HCT116 (cell line): ENCODE measurements around the gene SPATA7. TPM values are rescaled to one million over a fixed set of nuclear protein-coding genes. Genes with fewer than 3 reads are reported as not detected.

Experiments used
- ATAC-seq: fragments of 200-7000 bp; cut with Tn5 transposase; 2 replicates; pipeline ENCODE4 v1.9.1; 2020; ENCODE audit warnings: mild to moderate bottlenecking, moderate library complexity
- BruUV-seq: library from RNA; stranded (reverse); fragments of 400-500 nt; replicated peaks from 2 replicates; lab custom pipeline; 2021; lab: Mats Ljungman, UMichigan
- CTCF ChIA-PET: fragments of 300-600 bp; sonication (Branson Sonifier 250); formaldehyde crosslinking; loops from one replicate; lab custom pipeline; 2021; ENCODE audit warnings: antibody characterized with exemption; lab: Charles Lee
- POLR2A ChIA-PET: fragments of 300-600, 350-600 bp; sonication (Branson Sonifier 250); formaldehyde crosslinking; loops from one replicate; lab custom pipeline; 2021; ENCODE audit warnings: antibody characterized with exemption; lab: Charles Lee
- RAD21 ChIA-PET, 2 experiments: fragments of 300-600 bp; sonication (Branson Sonifier 250); formaldehyde crosslinking; loops; one replicate each; lab custom pipeline; 2023; ENCODE audit warnings: low total read pairs in 2 of 2; ENCODE audit not compliant: uncharacterized antibody in 2 of 2, unreplicated experiment in 2 of 2, low non-redundant PET in 1 of 2; lab: Charles Lee
- DNase-seq: peaks from one replicate; pipeline ENCODE4 v3.0.0-alpha.2; 2010; ENCODE audit warnings: low read depth, low spot score
- H2AFZ ChIP-seq: fragments of 200-600 bp; shearing (Covaris generic), sonication (generic); 2 replicates; pipeline ENCODE4 v1.6.1; 2017; ENCODE audit warnings: low read depth, mixed run types, mixed read lengths, antibody characterized with exemption, low read length; ENCODE audit not compliant: poor library complexity, severe bottlenecking
- H3K27ac ChIP-seq: 2 replicates; pipeline ENCODE4 v1.5.1; 2012; ENCODE audit warnings: low read depth, low read length
- H3K27me3 ChIP-seq: fragments of 200-600 bp; sonication (generic); 2 replicates; pipeline ENCODE4 v1.6.1; 2016; ENCODE audit warnings: mixed run types, low read length, mixed read lengths; ENCODE audit not compliant: insufficient read depth
- H3K36me3 ChIP-seq, 2 experiments: fragments of 200-500 bp in 1 of 2; fragments of 200-600 bp in 1 of 2; sonication (Bioruptor generic) in 1 of 2; sonication (generic) in 1 of 2; 2 replicates each; pipeline versions ENCODE4 v1.5.1 to v1.6.1; 2014 to 2016; ENCODE audit warnings: low read length in 2 of 2, inconsistent platforms in 1 of 2, mixed read lengths in 1 of 2, mixed run types in 1 of 2; ENCODE audit not compliant: insufficient read depth in 2 of 2, control insufficient read depth in 1 of 2
- H3K4me1 ChIP-seq, 2 experiments: fragments of 200-600 bp in 1 of 2; sonication (generic) in 1 of 2; 2 replicates each; pipeline versions ENCODE4 v1.5.1 to v1.6.1; 2012 to 2017; ENCODE audit warnings: low read length in 2 of 2, inconsistent platforms in 1 of 2, mild to moderate bottlenecking in 1 of 2, mixed read lengths in 1 of 2, mixed run types in 1 of 2, moderate library complexity in 1 of 2; ENCODE audit not compliant: insufficient read depth in 2 of 2, control insufficient read depth in 1 of 2
- H3K4me2 ChIP-seq: fragments of 200-600 bp; sonication (generic); 2 replicates; pipeline ENCODE4 v1.6.1; 2017; ENCODE audit warnings: mixed run types, low read length, mixed read lengths
- H3K4me3 ChIP-seq, 2 experiments: fragments of 200-600 bp in 1 of 2; sonication (generic) in 1 of 2; replicated peaks in 1 of 2; 2 replicates each; pipeline ENCODE4 v1.5.1; 2011 to 2016; ENCODE audit warnings: low read length in 2 of 2, control low read depth in 1 of 2, low read depth in 1 of 2, mild to moderate bottlenecking in 1 of 2, mixed read lengths in 1 of 2, mixed run types in 1 of 2
- H3K79me2 ChIP-seq: fragments of 200-600 bp; sonication (generic); 2 replicates; pipeline ENCODE4 v1.6.1; 2017; ENCODE audit warnings: mild to moderate bottlenecking, mixed run types, low read length, moderate library complexity, mixed read lengths; ENCODE audit not compliant: insufficient read depth
- H3K9ac ChIP-seq: fragments of 200-600 bp; sonication (generic); 2 replicates; pipeline ENCODE4 v1.6.1; 2016; ENCODE audit warnings: low read length, mixed read lengths
- H3K9me2 ChIP-seq: fragments of 200-600 bp; sonication (generic), shearing (Covaris generic); 2 replicates; pipeline ENCODE4 v1.6.1; 2017; ENCODE audit warnings: mixed run types, mild to moderate bottlenecking, moderate library complexity; ENCODE audit not compliant: insufficient read depth
- H3K9me3 ChIP-seq, 2 experiments: fragments of 200-500 bp in 1 of 2; fragments of 200-600 bp in 1 of 2; sonication (Bioruptor generic) in 1 of 2; sonication (generic) in 1 of 2; 2 replicates each; pipeline ENCODE4 v1.6.1; 2014 to 2017; ENCODE audit warnings: low read length in 2 of 2, mixed read lengths in 2 of 2, inconsistent platforms in 1 of 2, low read depth in 1 of 2, mild to moderate bottlenecking in 1 of 2, mixed run types in 1 of 2, moderate library complexity in 1 of 2; ENCODE audit not compliant: control insufficient read depth in 1 of 2, insufficient read depth in 1 of 2
- H4K20me1 ChIP-seq: fragments of 200-600 bp; sonication (generic), shearing (Covaris generic); 2 replicates; pipeline ENCODE4 v1.6.1; 2017; ENCODE audit warnings: mixed run types, mild to moderate bottlenecking, moderate library complexity; ENCODE audit not compliant: insufficient read depth
- ELF1 ChIP-seq: IDR thresholded peaks from 2 replicates; pipeline ENCODE4 v1.6.1; 2012; ENCODE audit warnings: low read depth, borderline replicate concordance
- EZH2 ChIP-seq: fragments of 200-600 bp; sonication (generic); IDR thresholded peaks from 2 replicates; pipeline ENCODE4 v1.6.1; 2017; ENCODE audit warnings: antibody characterized with exemption, mixed run types
- FOSL1 ChIP-seq: IDR thresholded peaks from 2 replicates; pipeline ENCODE4 v1.6.1; 2012; ENCODE audit warnings: low read depth
- JUND ChIP-seq: IDR thresholded peaks from 2 replicates; pipeline ENCODE4 v1.6.1; 2012
- MAX ChIP-seq: IDR thresholded peaks from 2 replicates; pipeline ENCODE4 v1.6.1; 2012
- POLR2A ChIP-seq: IDR thresholded peaks from 2 replicates; pipeline ENCODE4 v1.7.0; 2011; ENCODE audit warnings: borderline replicate concordance; ENCODE audit not compliant: insufficient read depth, insufficient read length; ENCODE audit errors: extremely low read depth
- POLR2AphosphoS5 ChIP-seq: IDR thresholded peaks from 2 replicates; pipeline ENCODE4 v1.6.1; 2011; ENCODE audit warnings: mild to moderate bottlenecking, low read depth, low read length, moderate library complexity
- RAD21 ChIP-seq: IDR thresholded peaks from 2 replicates; pipeline ENCODE4 v1.6.1; 2012; ENCODE audit warnings: low read depth, mild to moderate bottlenecking
- SIN3A ChIP-seq: IDR thresholded peaks from 2 replicates; pipeline ENCODE4 v1.6.1; 2012; ENCODE audit warnings: low read depth
- SP1 ChIP-seq: IDR thresholded peaks from 2 replicates; pipeline ENCODE4 v1.6.1; 2012; ENCODE audit warnings: low read depth
- TCF7L2 ChIP-seq: IDR thresholded peaks from 2 replicates; pipeline ENCODE4 v1.7.0; 2011; ENCODE audit warnings: borderline replicate concordance, inconsistent platforms; ENCODE audit not compliant: insufficient read depth, insufficient read length; ENCODE audit errors: extremely low read depth
- YY1 ChIP-seq: IDR thresholded peaks from 2 replicates; pipeline ENCODE4 v1.6.1; 2011; ENCODE audit warnings: low read length, low read depth, moderate library complexity, mild to moderate bottlenecking; ENCODE audit not compliant: insufficient replicate concordance; ENCODE audit errors: extremely low read depth
- ZFX ChIP-seq: fragments of 450-650 bp; IDR thresholded peaks from 2 replicates; pipeline ENCODE4 v1.6.1; 2017
- ZNF274 ChIP-seq: fragments of 200-500 bp; sonication (Bioruptor generic); IDR thresholded peaks from 2 replicates; pipeline ENCODE4 v1.6.1; 2014; ENCODE audit warnings: mild to moderate bottlenecking, low read depth, low read length, inconsistent platforms
- intact Hi-C: fragments of 100-400 bp; cut with micrococcal nuclease; formaldehyde crosslinking; loops from 2 replicates; pipeline ENCODE4 v1.10.0; 2022
- total RNA-seq: library from RNA; stranded (reverse); gene quantifications from one replicate; pipeline ENCODE4 v1.2.1, GENCODE V29; 2021; ENCODE audit not compliant: unreplicated experiment

The SPATA7 gene
- total RNA-seq, 1 experiment from 2014 or later = 6.2 TPM

GRCh38 chr14:88369496-88369895 is 16.0 kb upstream of the SPATA7 start:
- Histone ChIP-seq H3K4me3 (no peak overlapping the region), H3K9ac (no peak overlapping the region), H3K4me2 (no peak overlapping the region), H3K9me2 (no peaks in the 10 kb centered on the region), H3K27me3 (peaks cover 6% of the 10 kb centered on the region; the same call in 1 of the 2 replicates), H3K4me1 (no peaks in the 10 kb centered on the region), H2AFZ (no peak overlapping the region), H3K36me3 (no peaks in the 10 kb centered on the region), H3K27ac (no peak overlapping the region), H3K9me3 (no peaks in the 10 kb centered on the region), H4K20me1 (no peaks in the 10 kb centered on the region), H3K79me2 (no peaks in the 10 kb centered on the region)
- intact Hi-C loops = no loop called here
- no peak for TF ChIP-seq POLR2A
- no peak for TF ChIP-seq SP1
- TF ChIP-seq ELF1 = no peak
- no peak for TF ChIP-seq POLR2AphosphoS5
- no peak for TF ChIP-seq JUND
- TF ChIP-seq YY1 = no peak
- no peak for TF ChIP-seq SIN3A
- no peak for TF ChIP-seq TCF7L2
- ATAC-seq = no peak
- no peak for DNase-seq
- POLR2A ChIA-PET = no interaction called here
- BruUV-seq = no TSS peak
- RAD21 ChIA-PET = no interaction called here
- CTCF ChIA-PET = no interaction called here

- RAD21 ChIA-PET = interaction anchor here (0.8 to 1.0 kb wide), 3 partner anchors 190 to 191 kb away, joined by 3 to 7 read pairs (median 7); no protein-coding TSS in a partner anchor
- no peak for DNase-seq
- ATAC-seq = peak; percentile 52
- Histone ChIP-seq H3K79me2 (no peaks in the 10 kb centered on the region), H3K4me2 (no peak overlapping the region), H2AFZ (no peak overlapping the region), H3K9me2 (no peaks in the 10 kb centered on the region), H3K4me3 (no peak overlapping the region), H3K4me1 (peaks cover 0 to 4% of the 10 kb centered on the region in 2 experiments; a peak in 2 of 4 replicates), H3K9me3 (no peaks in the 10 kb centered on the region), H3K36me3 (no peaks in the 10 kb centered on the region)
- no peak for TF ChIP-seq FOSL1
- no peak for TF ChIP-seq POLR2A
- TF ChIP-seq SIN3A = no peak
- TF ChIP-seq RAD21 = no peak
- no peak for TF ChIP-seq ELF1
- no peak for TF ChIP-seq EZH2
- no peak for TF ChIP-seq MAX
- no peak for TF ChIP-seq ZNF274
- no peak for TF ChIP-seq ZFX
- TF ChIP-seq, all 23 proteins: peak for 0
- H3K27ac ChIP-seq = no peak overlapping the region
- no TSS peak for BruUV-seq
- intact Hi-C loops = loop anchor here (1.0 kb wide), 1 partner anchor 191 kb away; no protein-coding TSS in a partner anchor
- H3K9ac ChIP-seq = no peak overlapping the region
- H4K20me1 ChIP-seq = no peaks in the 10 kb centered on the region
- no peaks in the 10 kb centered on the region; the same call in 1 of the 2 replicates for H3K27me3 ChIP-seq
- ChIA-PET POLR2A (interaction anchor here (0.5 kb wide), 1 partner anchor 22 kb away, joined by 3 read pairs; no protein-coding TSS in a partner anchor), CTCF (interaction anchor here (1.0 to 1.8 kb wide), 2 partner anchors 190 to 192 kb away, joined by 3 to 21 read pairs; no protein-coding TSS in a partner anchor)
Measured at GRCh38 chr14:88379706-88380343, 5.6 kb upstream of the SPATA7 start.
